GM18508 (cell line): ENCODE measurements around the gene GOLGA6L9.
"Not testable (repeated sequence)": the region's sequence is repeated elsewhere in the genome, so short reads cannot be mapped to it uniquely, and the experiment has no call there.

Experiments
- ATAC-seq: cut with Tn5 transposase; IDR thresholded peaks from one replicate; pipeline ENCODE4 v1.9.1; 2021; ENCODE audit warnings: moderate number of reproducible peaks; ENCODE audit not compliant: insufficient read depth, unreplicated experiment

GOLGA6L9 gene, protein sequence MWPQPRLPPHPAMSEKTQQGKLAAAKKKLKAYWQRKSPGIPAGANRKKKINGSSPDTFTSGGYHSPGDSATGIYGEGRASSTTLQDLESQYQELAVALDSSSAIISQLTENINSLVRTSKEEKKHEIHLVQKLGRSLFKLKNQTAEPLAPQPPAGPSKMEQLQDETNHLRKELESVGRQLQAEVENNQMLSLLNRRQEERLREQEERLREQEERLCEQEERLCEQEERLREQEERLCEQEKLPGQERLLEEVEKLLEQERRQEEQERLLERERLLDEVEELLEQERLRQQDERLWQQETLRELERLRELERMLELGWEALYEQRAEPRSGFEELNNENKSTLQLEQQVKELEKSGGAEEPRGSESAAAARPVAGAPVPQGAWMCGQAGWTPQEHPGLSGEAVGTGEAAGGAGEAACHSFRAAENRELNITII

DNA sequence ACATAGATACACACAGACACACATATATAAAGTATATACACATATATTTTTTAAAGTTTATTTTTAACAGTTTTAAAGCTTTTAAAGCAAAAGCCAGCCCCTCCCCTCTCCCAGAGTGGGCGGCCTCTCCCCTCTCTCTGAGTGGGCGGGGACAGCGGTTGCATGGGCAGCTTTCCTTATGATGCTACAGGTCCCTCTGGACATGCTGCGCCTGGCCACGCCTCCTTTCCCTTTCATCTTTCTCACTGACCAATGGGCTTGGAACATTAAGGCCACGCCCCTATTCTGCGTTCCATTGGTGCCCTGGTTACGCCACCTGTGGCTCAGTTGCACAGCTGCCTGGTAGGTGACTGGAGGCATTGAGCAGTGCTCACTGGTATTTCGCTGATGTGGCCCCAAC, at the start of gene GOLGA6L9:
TSS of gene GOLGA6L9 (plus strand) at position 124 of the 400 bp plus-strand sequence. CDS start at position 388, 264 bp downstream.
- not testable (repeated sequence) for ATAC-seq

DNA sequence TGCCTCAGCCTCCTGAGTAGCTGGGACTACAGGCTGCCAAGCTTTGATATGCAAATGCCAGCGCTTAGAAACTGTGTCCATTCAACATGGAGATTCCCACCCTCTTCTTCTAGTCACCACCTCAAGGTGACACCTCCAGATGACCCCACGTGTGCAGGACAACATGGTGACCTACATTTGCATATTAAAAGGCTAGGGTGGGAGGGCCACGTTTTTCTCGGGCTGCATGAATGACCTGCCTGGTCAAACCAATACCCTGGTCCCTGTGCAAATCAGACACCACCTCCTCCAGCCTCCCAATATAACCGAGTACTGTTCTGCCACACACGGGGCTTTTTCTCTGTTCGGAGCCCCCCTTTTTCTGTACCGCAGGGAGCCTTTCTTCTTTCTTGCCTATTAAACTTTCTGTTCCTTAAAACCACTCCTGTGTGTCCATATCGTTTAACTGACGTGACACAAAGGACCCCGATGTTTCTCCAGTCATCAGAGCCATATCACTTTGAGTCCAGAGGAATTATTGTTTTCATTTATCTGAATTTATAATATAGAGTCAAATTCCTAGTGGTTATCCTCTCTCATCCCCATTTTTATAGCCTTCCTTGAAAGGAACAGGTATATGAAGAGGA, 48.2 kb upstream of the GOLGA6L9 start:
- ATAC-seq, result not testable (repeated sequence)

DNA sequence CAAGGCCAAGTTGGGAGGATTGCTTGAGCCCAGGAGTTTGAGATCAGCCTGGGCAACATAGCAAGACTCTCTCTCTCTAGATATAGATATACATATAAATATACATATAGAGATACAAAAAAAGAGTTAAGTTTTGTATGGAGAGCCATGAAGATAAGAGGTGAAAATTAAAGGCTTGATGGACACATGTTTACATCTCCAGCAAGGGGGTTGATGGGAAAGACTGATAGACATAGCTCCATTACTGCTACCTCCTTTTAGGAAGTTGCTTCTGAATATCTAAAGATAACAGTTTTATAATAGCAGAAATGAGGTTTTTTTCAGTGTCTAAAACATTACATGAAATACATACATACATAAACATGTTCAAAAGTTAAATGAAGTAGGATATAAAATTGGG, 42.4 kb upstream of the GOLGA6L9 start:
- ATAC-seq, result not testable (repeated sequence)

DNA sequence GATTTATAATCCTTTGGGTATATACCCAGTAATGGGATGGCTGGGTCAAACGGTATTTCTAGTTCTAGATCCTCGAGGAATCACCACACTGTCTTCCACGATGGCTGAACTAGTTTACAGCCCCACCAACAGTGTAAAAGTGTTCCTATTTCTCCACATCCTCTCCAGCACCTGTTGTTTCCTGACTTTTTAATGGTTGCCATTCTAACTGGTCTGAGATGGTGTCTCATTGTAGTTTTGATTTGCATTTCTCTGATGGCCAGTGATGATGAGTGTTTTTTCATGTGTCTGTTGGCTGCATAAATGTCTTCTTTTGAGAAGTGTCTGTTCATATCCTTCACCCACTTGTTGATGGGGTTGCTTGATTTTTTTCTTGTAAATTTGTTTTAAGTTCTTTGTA, 39.5 kb upstream of the GOLGA6L9 start:
- ATAC-seq, result not testable (repeated sequence)

DNA sequence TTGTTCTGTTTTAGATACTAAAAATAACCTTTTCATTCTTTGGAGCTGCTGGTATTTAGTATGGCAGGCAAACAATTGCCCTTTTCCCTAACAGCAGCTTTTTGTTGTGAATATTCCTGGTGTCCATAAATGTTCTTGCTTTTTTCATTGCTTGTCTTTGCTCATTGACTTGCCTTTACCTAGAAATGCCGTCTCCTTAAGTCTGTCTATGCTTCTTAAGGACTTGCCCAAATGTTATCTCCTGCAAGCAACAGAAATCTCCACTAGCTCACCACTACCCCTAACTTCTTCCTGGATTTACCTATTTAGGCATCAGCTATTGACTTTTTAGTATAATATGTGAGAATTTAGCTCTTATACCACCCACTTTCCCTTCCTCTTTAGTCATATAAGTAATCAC, 37.5 kb upstream of the GOLGA6L9 start:
- not testable (repeated sequence) for ATAC-seq

DNA sequence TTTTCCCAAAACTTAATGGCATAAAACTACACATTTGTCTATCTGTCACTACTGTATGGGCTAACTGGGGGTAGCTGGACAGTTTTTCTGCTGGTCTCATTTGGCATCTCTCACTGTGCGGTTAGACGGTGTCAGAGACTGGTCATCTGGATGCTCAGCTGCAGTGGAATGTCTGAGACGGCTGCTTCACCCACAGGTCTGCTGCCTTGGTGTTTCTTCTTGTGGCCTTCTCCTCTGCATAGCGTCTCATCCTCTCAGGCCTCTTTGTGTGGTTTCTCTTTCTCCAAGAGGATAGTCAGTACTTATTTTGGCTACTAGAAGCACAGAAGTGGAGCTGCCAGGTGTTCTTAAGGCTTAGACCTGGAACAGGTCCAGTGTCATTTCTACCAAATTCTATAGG, 35.9 kb upstream of the GOLGA6L9 start:
- no peak for ATAC-seq

DNA sequence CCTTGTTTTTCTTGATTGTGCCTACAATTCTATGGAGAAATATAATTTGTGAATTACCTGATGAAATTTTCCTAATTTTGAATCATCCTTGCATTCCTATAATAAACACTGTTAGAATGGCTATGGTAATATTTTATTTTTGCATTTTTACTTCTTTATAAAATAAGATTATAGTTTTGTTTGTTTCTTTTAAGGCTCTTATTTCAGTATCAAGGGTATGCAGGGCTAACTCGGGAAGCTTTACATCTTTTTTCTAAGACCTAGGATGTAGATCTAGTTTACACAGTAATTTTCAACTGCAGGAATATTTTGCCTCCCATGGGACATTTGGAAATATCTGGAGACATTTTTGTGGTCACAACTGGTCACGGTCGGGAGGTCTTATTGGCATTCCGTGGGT, 33.8 kb upstream of the GOLGA6L9 start:
- ATAC-seq, result not testable (repeated sequence)

DNA sequence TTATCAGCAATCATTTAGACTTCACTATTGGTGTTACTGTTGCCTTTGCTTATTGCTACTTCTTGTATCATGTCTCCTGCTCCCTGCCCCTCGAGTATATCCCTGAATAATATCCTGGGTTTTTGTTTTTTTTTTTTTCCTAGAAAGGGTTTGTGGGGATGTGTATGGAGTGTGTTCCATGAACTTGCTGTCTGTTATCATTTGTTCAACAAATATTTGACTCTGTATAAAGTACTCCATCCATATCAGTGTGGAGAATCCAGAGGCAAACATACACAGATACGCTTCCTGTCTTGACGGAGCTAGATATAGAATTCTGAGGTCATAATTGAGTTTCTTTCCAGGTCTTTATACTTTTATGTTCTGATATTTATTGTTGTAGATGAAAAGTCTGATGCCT, 31.8 kb upstream of the GOLGA6L9 start:
- ATAC-seq, result no peak

DNA sequence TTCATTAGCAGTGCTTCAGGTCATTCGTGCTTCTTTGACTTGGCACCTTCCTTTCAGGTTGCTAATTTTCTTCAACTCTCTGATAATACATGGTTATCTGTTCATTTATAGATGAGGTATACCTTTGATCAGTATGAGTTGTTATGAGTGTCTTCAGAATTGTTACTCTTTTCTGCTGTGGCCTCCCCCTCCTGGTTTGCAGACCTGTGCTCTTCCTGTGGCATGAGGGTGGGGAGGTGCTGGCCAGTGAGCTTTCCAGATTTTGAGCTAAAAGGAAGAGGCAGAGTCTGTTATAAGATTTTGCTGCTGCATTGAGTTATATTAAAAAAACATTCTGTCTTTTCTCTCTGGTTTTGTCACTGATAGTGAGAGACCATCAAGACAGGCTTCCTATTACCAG, 30.8 kb upstream of the GOLGA6L9 start:
- ATAC-seq, result no peak

DNA sequence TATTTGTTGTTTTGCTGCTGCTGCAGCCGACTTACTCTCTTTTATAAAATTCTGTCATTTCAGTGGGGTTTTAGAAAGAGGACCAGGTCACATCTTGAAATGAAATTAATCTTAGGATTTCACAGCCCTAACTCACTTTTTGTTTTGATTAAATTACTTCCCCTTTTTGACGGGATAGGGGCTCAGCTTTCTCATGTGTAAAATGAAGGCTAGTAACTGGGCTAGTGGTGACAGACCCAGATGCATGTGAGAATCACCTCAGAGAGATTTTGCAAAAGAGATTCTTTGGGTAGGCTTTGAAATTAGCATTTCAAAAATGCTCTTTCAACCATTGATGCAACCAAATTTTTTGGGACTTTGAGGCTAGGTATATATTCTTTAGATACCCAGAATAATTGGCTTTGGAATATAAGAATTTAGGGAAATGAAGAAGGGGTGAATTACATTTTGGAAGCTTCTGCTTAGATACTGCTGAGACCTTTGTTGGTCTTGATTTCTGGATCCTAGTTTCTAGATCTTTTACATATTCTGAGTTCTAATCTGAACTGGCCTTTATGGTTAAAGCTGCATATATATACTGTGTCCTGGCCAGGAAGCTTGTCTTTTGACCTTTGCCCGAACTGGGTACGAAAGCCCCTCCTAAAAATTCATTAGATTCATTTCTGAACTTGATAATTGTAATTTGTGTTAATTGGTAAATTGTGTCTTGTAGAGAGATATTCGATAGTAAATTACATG, 30.1 kb upstream of the GOLGA6L9 start:
- not testable (repeated sequence) for ATAC-seq

DNA sequence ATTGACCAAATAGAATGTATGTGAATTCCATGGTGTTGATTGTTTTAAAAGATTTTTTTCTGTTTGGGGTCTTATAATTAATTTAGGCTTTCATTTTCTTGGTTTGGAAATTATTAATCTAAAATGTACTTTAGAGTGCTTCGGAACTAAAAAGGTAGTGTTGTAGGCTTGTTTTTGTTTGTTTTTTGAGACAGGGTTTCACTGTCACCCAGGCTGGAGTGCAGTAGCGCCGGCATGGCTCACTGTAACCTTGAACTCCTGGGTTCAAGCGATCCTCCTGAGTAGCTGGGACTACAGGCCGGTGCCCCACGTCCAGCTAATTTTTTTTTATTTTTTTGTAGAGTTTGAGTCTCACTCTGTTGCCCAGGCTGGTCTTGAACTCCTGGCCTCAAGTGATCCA, 27.7 kb upstream of the GOLGA6L9 start:
- not testable (repeated sequence) for ATAC-seq

DNA sequence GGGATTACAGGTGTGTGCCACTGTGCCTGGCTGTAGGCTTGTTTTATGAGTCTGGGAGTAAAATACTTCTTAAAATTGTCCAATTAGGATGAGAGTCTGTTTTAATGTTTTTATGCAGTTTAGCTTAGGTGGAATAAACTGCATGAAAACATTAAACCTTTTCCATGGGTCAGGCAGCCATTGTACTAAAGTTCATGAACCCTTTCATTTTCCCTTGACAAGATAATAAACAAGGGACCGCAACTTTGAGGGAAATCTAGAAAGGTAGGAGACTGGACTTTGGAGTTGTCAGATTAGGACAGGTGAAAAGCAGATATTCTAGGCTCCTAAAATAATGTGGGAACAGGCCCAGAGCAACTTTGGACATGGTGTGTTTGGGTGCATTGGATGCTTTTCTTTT, 27.3 kb upstream of the GOLGA6L9 start:
- not testable (repeated sequence) for ATAC-seq

DNA sequence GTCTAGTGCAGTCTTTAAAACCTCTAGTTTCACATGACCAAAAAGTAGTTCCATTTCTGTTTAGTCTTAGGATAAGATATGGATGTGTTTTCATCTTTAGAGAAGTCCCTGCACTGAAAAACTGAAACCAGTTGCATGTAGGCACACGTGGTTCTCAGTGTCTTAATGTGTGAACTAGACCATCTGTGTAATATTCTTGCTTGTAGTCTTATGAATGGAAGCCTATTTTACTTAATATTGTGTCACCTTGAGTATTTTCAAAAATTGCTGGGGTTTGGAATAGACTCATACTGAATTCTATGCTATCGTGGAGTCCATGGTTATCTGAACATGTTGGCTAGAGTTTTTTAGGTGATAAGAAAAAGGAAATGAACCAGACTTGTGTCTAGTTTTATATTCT, 23.4 kb upstream of the GOLGA6L9 start:
- not testable (repeated sequence) for ATAC-seq

DNA sequence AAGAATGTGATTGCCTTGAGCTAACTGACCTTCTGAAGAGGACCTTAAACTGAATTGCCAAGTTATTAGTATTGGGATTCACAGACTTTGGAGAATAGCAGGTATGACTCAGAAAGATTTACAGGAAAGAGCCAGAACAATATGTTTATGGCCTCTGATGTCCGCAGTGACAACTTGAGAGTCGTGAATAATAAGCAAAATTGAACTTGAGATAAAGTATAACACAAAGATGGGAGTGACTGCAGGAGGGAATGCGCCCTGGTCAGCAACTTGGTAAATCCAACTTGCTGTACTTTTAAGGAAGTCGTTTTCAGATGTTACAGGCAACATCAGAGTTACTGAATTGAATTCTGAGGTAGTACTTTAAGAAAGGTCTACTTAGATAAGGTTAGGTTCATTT, 19.3 kb upstream of the GOLGA6L9 start:
- not testable (repeated sequence) for ATAC-seq

DNA sequence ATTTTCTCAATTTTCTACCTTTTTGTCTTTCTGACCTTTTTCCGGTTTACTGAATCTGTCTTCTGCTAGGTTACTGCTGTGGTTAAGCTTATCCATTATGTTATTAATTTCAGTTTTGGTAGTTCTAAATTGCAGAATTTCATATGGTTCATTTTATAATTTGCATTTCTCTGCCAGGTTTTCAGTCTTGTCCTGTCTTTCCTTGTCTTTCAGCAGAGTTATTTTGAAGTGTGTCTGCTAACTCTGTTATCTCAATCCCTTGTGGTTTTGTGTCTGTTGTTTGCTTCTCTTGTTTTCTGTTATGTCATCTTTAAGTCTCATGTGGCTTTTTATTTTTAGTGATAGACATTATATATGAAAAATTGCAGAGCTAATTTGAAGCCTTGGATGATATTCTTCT, 18.0 kb upstream of the GOLGA6L9 start:
- not testable (repeated sequence) for ATAC-seq

DNA sequence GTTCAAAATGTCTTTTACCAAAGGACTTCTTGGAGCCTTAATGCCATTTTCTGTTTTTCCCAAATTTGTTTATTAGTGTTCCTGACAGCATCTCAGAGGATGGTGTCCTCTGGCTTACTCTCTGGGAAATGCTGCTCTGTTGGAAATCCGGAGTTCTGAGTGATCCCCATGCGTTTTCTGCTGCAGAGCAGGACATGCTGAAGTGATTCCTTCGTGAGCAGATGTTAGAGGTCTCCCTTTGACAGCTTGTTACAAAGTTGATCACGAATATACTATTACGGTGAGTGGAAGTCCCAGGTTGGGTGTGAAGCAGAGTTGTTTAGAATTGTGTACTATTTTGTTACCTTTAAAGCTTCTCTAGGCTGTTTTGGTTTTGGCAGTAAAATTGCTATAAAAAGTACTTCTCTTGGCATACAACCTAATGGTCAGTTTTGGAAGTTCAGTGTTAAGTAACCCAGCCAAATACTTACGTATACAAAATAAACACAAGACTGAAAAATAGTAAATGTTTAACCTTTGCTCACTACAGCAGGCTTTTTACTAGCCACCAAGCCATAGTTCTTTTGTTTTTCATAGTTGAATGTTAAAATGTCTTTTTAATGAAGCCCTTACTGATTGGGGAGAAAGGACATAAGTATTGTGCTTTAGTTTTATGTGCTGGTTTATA, 15.0 kb upstream of the GOLGA6L9 start:
- ATAC-seq, result not testable (repeated sequence)

DNA sequence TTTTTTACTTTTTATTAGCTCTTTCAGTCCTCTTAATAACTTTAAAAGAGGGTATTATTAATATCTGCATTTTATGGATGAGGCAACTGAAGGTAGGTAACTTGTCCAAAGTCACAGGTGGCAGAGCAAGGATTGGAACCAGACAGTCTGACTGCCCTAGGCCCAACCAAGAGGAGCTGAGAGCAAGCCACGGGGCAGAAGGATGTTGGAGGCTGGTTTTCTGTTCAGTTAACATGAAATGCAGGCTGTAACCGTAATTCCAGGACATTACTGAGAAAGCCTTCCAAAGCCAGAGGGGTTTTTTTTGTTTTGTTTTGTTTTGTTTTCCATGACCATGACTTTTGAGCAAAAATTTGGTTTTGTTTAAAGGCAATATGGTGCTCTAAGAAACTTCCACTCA, 9.1 kb upstream of the GOLGA6L9 start:
- not testable (repeated sequence) for ATAC-seq

DNA sequence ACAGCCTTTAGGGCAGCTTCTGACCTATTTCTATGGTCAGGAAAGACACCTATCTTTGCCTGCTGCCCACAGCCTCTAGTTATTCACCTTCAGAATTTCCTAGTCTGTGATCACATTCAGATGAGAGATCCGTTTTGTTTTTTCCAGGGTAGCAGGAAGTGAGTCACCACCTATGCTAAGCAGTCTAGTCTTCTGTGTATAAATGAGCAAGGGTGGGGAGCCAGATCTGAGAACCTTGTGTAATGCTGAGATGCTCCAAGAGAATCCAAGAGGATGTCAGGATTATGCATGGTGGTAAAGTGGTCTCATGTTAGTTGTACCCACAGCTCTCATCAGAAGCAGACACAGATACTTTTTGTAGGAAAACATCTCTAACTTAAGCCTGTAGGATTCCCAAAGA, 8.7 kb upstream of the GOLGA6L9 start:
- not testable (repeated sequence) for ATAC-seq

DNA sequence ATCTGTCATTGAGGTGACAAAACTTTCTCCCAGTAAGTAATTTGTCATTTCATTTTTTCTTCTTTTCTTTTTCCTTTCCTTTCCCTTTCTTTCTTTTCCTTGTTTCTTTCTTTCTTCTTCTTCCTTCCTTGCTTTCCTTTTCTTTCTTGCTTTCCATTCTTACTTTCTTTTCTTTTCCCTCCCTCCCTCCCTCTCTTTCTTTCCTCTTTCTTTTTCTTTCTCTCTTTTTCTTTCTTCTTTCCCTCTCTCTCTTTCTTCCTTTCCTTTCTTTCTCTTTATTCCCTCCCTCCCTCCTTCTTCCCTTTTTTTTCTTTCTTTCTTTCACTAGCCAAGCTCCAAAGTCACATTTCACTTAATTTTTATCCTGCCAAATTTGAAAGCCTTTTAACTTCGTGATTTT, 2.5 kb upstream of the GOLGA6L9 start:
- not testable (repeated sequence) for ATAC-seq

DNA sequence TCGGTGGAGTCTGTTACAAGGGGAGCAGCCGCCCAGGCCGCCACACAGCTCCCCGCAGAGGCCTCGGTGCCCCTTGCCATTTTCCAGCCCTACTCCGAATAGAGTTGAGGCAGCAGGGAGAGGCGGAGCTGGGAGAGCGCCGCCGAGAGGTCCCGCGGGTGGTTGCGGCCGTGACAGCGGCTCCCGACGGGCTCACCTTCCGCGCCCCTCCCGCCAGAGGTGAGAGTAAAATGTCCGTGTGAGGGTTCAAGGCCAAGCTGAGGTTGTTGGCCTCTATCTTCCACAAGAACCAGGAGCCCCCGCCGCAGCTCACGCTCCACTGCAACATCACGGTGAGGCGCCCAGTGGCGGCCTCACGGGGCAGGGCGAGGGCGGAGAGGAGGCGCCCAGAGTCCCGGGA, 15.8 kb downstream of the GOLGA6L9 start:
- not testable (repeated sequence) for ATAC-seq
